Measurements from ENCODE around the gene ZMYM2.

Gene ZMYM2

DNA sequence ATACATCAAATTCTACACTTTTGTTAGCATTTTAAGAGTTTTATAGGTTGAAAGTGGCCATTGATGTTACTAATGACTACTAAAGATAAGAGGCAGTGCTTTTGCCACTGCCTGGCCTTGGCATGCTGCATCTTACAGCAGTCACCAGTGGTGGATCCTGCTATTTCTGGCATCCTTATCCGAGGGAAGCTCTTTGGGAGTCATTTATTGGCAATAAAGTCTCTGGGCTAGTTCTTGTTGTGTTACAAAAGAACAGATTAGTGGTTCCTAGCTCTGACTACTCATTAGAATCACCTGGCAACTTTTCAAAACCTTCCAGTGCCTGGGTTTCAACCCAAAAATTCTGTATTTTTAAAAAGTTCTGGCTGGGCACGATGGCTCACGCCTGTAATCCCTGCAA, 94.5 kb downstream of the ZMYM2 start:
- no peaks in the 10 kb centered on the region for H3K27me3 ChIP-seq (ENCODE audit: insufficient read depth, low read depth, severe bottlenecking)
- H3K4me3 ChIP-seq (ENCODE audit: low read depth, low read length), result no peak overlapping the region
- H3K9me3 ChIP-seq (ENCODE audit: severe bottlenecking), result no peaks in the 10 kb centered on the region
- TF ChIP-seq, protein P1, sequence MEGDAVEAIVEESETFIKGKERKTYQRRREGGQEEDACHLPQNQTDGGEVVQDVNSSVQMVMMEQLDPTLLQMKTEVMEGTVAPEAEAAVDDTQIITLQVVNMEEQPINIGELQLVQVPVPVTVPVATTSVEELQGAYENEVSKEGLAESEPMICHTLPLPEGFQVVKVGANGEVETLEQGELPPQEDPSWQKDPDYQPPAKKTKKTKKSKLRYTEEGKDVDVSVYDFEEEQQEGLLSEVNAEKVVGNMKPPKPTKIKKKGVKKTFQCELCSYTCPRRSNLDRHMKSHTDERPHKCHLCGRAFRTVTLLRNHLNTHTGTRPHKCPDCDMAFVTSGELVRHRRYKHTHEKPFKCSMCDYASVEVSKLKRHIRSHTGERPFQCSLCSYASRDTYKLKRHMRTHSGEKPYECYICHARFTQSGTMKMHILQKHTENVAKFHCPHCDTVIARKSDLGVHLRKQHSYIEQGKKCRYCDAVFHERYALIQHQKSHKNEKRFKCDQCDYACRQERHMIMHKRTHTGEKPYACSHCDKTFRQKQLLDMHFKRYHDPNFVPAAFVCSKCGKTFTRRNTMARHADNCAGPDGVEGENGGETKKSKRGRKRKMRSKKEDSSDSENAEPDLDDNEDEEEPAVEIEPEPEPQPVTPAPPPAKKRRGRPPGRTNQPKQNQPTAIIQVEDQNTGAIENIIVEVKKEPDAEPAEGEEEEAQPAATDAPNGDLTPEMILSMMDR (IDR thresholded peaks at IDR 0.05; ENCODE audit: low read depth, low read length), result no peak
- peaks cover 64% of the 10 kb centered on the region for H3K36me3 ChIP-seq
- no peak for DNase-seq
- H3K27ac ChIP-seq, result no peak overlapping the region

DNA sequence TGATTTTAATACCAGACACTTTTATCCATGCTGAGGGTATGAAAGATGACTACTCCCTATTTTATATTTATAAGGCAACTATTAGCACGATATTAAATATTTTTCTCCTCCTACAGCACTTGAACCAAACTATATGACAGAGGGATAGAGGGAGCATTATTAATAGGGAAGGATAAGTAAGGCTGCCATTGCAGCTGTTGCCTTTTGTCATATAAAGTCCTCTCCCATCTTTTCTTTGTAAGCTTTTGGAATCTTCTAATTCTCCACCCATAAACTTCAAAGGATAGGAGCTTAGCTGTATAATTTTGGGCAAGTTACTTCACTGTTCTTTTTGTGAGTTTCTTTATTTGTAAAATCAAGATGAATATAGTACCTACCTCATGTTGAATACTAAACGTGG, 95.4 kb downstream of the ZMYM2 start:
- Histone ChIP-seq H3K9me3 (ENCODE audit: severe bottlenecking) (no peaks in the 10 kb centered on the region), H3K27me3 (ENCODE audit: insufficient read depth, low read depth, severe bottlenecking) (no peaks in the 10 kb centered on the region), H3K27ac (no peak overlapping the region), H3K4me3 (ENCODE audit: low read depth, low read length) (no peak overlapping the region), H3K36me3 (peaks cover 73% of the 10 kb centered on the region)
- DNase-seq, result no peak
- TF ChIP-seq, protein P1 (IDR thresholded peaks at IDR 0.05; ENCODE audit: low read depth, low read length), result no peak

DNA sequence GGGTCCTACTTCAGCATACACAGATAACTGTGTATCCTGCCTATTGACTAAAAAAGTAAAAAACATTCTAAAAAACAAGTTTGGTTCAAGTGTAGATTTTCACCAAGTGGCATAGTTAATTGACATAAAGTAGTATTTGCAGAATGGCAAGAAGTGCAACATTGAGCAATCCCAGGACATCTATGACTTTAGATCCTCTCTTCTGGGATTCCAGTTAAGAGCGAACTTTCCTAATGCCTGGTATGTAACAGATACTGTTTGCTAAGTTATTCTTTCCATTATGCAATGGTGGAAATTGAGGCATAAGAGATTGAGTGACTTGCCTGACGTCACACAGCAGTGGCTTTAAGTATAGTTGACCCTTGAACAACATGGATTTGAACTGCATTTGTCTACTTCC, 96.1 kb downstream of the ZMYM2 start:
- TF ChIP-seq, protein P1 (IDR thresholded peaks at IDR 0.05; ENCODE audit: low read depth, low read length), result no peak
- Histone ChIP-seq H3K9me3 (ENCODE audit: severe bottlenecking) (no peaks in the 10 kb centered on the region), H3K36me3 (peaks cover 78% of the 10 kb centered on the region), H3K27me3 (ENCODE audit: insufficient read depth, low read depth, severe bottlenecking) (no peaks in the 10 kb centered on the region), H3K27ac (no peak overlapping the region), H3K4me3 (ENCODE audit: low read depth, low read length) (no peak overlapping the region)
- no peak for DNase-seq

DNA sequence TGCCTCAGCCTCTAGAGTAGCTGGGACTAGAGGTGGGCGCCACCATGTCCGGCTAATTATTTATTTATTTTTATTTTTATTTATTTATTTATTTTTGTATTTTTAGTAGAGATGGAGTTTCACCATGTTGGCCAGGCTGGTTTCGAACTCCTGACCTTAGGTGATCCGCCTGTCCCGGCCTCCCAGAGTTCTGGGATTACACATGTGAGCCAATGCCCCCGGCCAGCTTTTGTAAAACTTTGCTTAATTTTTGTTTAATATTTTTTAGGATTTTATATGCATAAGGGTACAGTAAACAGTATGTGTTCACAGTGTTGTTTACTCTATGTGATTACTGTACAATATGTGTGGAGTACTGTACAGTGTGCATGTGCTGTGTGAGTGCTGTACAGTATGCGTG, 98.7 kb downstream of the ZMYM2 start:
- Histone ChIP-seq H3K27ac (no peak overlapping the region), H3K36me3 (peaks cover 87% of the 10 kb centered on the region), H3K27me3 (ENCODE audit: insufficient read depth, low read depth, severe bottlenecking) (no peaks in the 10 kb centered on the region), H3K9me3 (ENCODE audit: severe bottlenecking) (no peaks in the 10 kb centered on the region), H3K4me3 (ENCODE audit: low read depth, low read length) (no peak overlapping the region)
- TF ChIP-seq, protein P1 (IDR thresholded peaks at IDR 0.05; ENCODE audit: low read depth, low read length), result no peak
- no peak for DNase-seq

DNA sequence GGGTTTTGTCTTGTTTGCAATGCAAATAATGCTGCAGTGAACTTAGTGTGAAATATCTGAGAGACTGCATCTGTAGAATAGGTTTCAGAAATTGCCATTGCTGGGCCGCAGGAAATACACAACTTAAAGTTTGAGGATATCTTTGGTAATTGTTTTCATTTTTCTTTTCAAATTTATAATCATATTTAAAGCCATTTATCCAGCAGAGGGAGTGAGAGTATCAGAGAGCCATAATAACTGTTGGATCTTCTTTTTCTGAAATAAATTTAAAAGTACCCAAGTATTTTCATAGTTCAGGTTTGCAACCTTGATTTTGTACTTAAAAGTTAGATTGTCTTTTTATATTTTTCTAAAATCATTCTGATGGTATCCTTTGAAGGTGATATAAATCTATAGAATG, 99.4 kb downstream of the ZMYM2 start:
- Histone ChIP-seq H3K27me3 (ENCODE audit: insufficient read depth, low read depth, severe bottlenecking) (no peaks in the 10 kb centered on the region), H3K36me3 (peaks cover 87% of the 10 kb centered on the region), H3K4me3 (ENCODE audit: low read depth, low read length) (no peak overlapping the region), H3K27ac (no peak overlapping the region), H3K9me3 (ENCODE audit: severe bottlenecking) (no peaks in the 10 kb centered on the region)
- DNase-seq, result no peak
- TF ChIP-seq, protein P1 (IDR thresholded peaks at IDR 0.05; ENCODE audit: low read depth, low read length), result no peak

DNA sequence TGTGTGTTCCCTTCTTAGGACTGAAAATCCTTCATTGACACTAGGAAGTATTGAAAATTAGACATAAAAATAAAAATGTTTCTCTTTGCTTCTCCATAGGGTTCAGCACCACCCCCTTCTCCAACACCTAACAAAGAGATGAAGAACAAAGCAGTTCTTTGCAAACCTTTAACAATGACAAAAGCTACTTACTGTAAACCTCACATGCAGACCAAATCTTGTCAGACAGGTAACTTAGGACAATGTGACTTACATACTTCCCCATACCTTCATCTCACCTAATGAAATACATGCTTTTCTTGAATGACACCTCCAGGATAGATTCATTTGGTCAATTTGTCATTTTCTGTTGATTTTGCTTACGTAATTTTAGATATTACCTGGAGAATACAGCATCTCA, 99.9 kb downstream of the ZMYM2 start:
- no peak for DNase-seq
- Histone ChIP-seq H3K27me3 (ENCODE audit: insufficient read depth, low read depth, severe bottlenecking) (no peaks in the 10 kb centered on the region), H3K4me3 (ENCODE audit: low read depth, low read length) (no peak overlapping the region), H3K27ac (no peak overlapping the region), H3K9me3 (ENCODE audit: severe bottlenecking) (no peaks in the 10 kb centered on the region), H3K36me3 (peaks cover 87% of the 10 kb centered on the region)
- TF ChIP-seq, protein P1 (IDR thresholded peaks at IDR 0.05; ENCODE audit: low read depth, low read length), result no peak
